CD14-positive monocyte (primary cell): ENCODE results near the gene FGFR1OP2. TPM values are rescaled to one million over a fixed set of nuclear protein-coding genes. Genes with fewer than 3 reads are reported as not detected.
"Not testable (repeated sequence)": the region's sequence is repeated elsewhere in the genome, so short reads cannot be mapped to it uniquely, and the experiment has no call there.

Experiments used
- DNase-seq, 3 donors: peaks; one replicate each; pipeline ENCODE4 v3.0.0-alpha.2; 2011 to 2022
- H2AFZ ChIP-seq: 2 replicates; pipeline ENCODE4 v1.6.0; 2012; ENCODE audit warnings: mild to moderate bottlenecking, low read depth, low read length, inconsistent platforms; ENCODE audit not compliant: insufficient read depth, poor library complexity, severe bottlenecking
- H3K27ac ChIP-seq, 2 donors: 1 replicate in 1 of 2; 2 replicates in 1 of 2; pipeline ENCODE4 v1.5.1; 2012 to 2013; ENCODE audit warnings: low read length in 2 of 2, control low read depth in 1 of 2, inconsistent platforms in 1 of 2, low read depth in 1 of 2, mild to moderate bottlenecking in 1 of 2
- H3K27me3 ChIP-seq, 2 donors: one replicate each; pipeline versions ENCODE4 v1.6.0 to v1.6.1; 2011 to 2013; ENCODE audit warnings: low read length in 2 of 2; ENCODE audit not compliant: control insufficient read depth in 2 of 2, insufficient read depth in 2 of 2
- H3K36me3 ChIP-seq, 2 donors: replicated peaks in 1 of 2; 1 replicate in 1 of 2; 2 replicates in 1 of 2; pipeline versions ENCODE4 v1.5.1 to v1.6.1; 2012 to 2013; ENCODE audit warnings: low read length in 2 of 2, control low read depth in 1 of 2, inconsistent platforms in 1 of 2, mild to moderate bottlenecking in 1 of 2; ENCODE audit not compliant: insufficient read depth in 2 of 2, control insufficient read depth in 1 of 2
- H3K4me1 ChIP-seq, 2 donors: 1 replicate in 1 of 2; 2 replicates in 1 of 2; pipeline versions ENCODE4 v1.5.1 to v1.6.1; 2012 to 2013; ENCODE audit warnings: low read length in 2 of 2, control low read depth in 1 of 2, inconsistent platforms in 1 of 2, mild to moderate bottlenecking in 1 of 2, moderate library complexity in 1 of 2; ENCODE audit not compliant: insufficient read depth in 2 of 2, control insufficient read depth in 1 of 2
- H3K4me2 ChIP-seq: replicated peaks from 2 replicates; pipeline ENCODE3; 2012; ENCODE audit warnings: low read length, moderate library complexity, mild to moderate bottlenecking; ENCODE audit not compliant: poor library complexity, severe bottlenecking; ENCODE audit errors: extremely low read depth
- H3K4me3 ChIP-seq, 3 experiments: fragments of 200-600 bp in 1 of 3; sonication (generic) in 1 of 3; replicated peaks in 1 of 3; 1 replicate in 2 of 3; 2 replicates in 1 of 3; pipeline ENCODE4 v1.5.1; 2011 to 2013; ENCODE audit warnings: low read length in 3 of 3, mild to moderate bottlenecking in 3 of 3, control low read depth in 2 of 3, low read depth in 2 of 3, inconsistent platforms in 1 of 3, moderate library complexity in 1 of 3
- H3K79me2 ChIP-seq: 2 replicates; pipeline ENCODE4 v1.6.0; 2012; ENCODE audit warnings: mild to moderate bottlenecking, control low read depth, inconsistent platforms, low read length, moderate library complexity; ENCODE audit not compliant: insufficient read depth
- H3K9ac ChIP-seq: 2 replicates; pipeline ENCODE4 v1.6.0; 2017; ENCODE audit warnings: low read length, mild to moderate bottlenecking; ENCODE audit not compliant: insufficient read depth, poor library complexity, severe bottlenecking
- H3K9me3 ChIP-seq, 2 donors: replicated peaks in 1 of 2; 1 replicate in 1 of 2; 2 replicates in 1 of 2; pipeline versions ENCODE4 v1.5.1 to v1.6.1; 2012 to 2013; ENCODE audit warnings: low read length in 2 of 2, control low read depth in 1 of 2; ENCODE audit not compliant: control insufficient read depth in 1 of 2, insufficient read depth in 1 of 2
- H4K20me1 ChIP-seq: 2 replicates; pipeline ENCODE4 v1.6.0; 2012; ENCODE audit warnings: mild to moderate bottlenecking, low read length, control low read depth, moderate library complexity; ENCODE audit not compliant: insufficient read depth
- H3K27ac Mint-ChIP-seq, 7 donors: one replicate each; pipeline ENCODE4 v1.8.0; 2020; ENCODE audit warnings: mild to moderate bottlenecking in 7 of 7, mixed read lengths in 7 of 7, moderate library complexity in 6 of 7, inconsistent platforms in 2 of 7
- H3K27me3 Mint-ChIP-seq, 3 donors: one replicate each; pipeline ENCODE4 v1.8.0; 2021 to 2022; ENCODE audit warnings: low read depth in 3 of 3, mild to moderate bottlenecking in 3 of 3, mixed read lengths in 3 of 3, moderate library complexity in 3 of 3, inconsistent platforms in 1 of 3
- H3K36me3 Mint-ChIP-seq, 2 donors: one replicate each; pipeline ENCODE4 v1.8.0; 2020; ENCODE audit warnings: mixed read lengths in 2 of 2, inconsistent platforms in 1 of 2, mild to moderate bottlenecking in 1 of 2
- H3K4me1 Mint-ChIP-seq: one replicate; pipeline ENCODE4 v1.8.0; 2020; ENCODE audit warnings: mild to moderate bottlenecking, mixed read lengths
- H3K4me3 Mint-ChIP-seq, 2 donors: one replicate each; pipeline ENCODE4 v1.8.0; 2020; ENCODE audit warnings: mild to moderate bottlenecking in 2 of 2, mixed read lengths in 2 of 2, moderate library complexity in 1 of 2
- H3K9me3 Mint-ChIP-seq, 7 donors: one replicate each; pipeline ENCODE4 v1.8.0; 2020 to 2022; ENCODE audit warnings: mixed read lengths in 7 of 7, mild to moderate bottlenecking in 6 of 7, moderate library complexity in 6 of 7, inconsistent platforms in 2 of 7
- WGBS: methylation state at CpG from one replicate; pipeline ENCODE4 v1.1.5; 2013; ENCODE audit warnings: missing lambda C conversion rate; ENCODE audit not compliant: insufficient coverage; 5-methylcytosine and 5-hydroxymethylcytosine counted together
- intact Hi-C, 2 donors: fragments of 100-400 bp; cut with micrococcal nuclease; formaldehyde crosslinking; loops; one replicate each; pipeline versions ENCODE4 v1.15.0 to v1.15.1; 2023
- polyA plus RNA-seq, 3 donors: library from polyadenylated mRNA; depleted of rRNA in 1 of 3; unstranded in 2 of 3; stranded (reverse) in 1 of 3; fragments of 300-500 nt in 2 of 3; fragments of >200 nt in 1 of 3; fragmentation: Illumina TruSeq in 2 of 3; gene quantifications; 1 replicate in 2 of 3; 2 replicates in 1 of 3; pipeline ENCODE4 v1.2.3, GENCODE V29; 2012 to 2021
- TF ChIP-seq, protein P1 (sequence below): fragments of 200-600 bp; IDR thresholded peaks from one replicate; pipeline ENCODE4 v1.8.0; 2022; ENCODE audit warnings: antibody characterized with exemption, mild to moderate bottlenecking

The FGFR1OP2 gene
- polyA plus RNA-seq, 3 donors: 29.8 to 68.9 (median 66.4) TPM

DNA sequence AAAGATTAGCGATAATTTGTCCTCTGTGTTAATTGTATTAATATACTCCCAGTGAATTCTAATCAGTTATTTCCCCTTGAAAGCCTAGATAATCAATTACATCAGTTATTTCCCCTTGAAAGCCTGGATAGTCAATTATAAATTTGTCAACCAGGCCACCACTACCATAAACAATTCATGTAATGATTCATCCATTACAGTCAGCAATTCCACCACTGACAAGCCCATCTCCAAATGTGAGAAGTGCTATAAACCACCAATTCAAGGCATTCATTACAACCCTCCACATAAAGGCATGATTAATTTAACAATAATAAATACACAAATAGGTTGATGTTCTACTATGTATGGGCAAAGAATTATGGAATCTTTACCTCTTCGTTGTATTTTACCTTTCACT is 41.4 kb upstream of the FGFR1OP2 start:
- no peak overlapping the region for H3K9ac ChIP-seq
- intact Hi-C loops: no loop called here
- Mint-ChIP-seq H3K27ac (no peak overlapping the region), H3K27me3 (peaks cover 0 to 2% (median 0%) of the 10 kb centered on the region in 3 donors), H3K9me3 (peaks cover 0 to 7% (median 0%) of the 10 kb centered on the region in 7 donors), H3K36me3 (peaks cover 31 to 42% of the 10 kb centered on the region in 2 donors), H3K4me3 (no peak overlapping the region), H3K4me1 (no peaks in the 10 kb centered on the region)
- H3K27me3 ChIP-seq: no peaks in the 10 kb centered on the region
- peaks cover 0 to 3% of the 10 kb centered on the region in 2 donors for H3K9me3 ChIP-seq
- WGBS: no CpG with 5 or more reads among the region's 2 CpGs
- no peak for DNase-seq
- no peaks in the 10 kb centered on the region for H3K4me1 ChIP-seq
- H3K27ac ChIP-seq: no peak overlapping the region
- H3K4me3 ChIP-seq: no peak overlapping the region
- TF ChIP-seq, protein P1, sequence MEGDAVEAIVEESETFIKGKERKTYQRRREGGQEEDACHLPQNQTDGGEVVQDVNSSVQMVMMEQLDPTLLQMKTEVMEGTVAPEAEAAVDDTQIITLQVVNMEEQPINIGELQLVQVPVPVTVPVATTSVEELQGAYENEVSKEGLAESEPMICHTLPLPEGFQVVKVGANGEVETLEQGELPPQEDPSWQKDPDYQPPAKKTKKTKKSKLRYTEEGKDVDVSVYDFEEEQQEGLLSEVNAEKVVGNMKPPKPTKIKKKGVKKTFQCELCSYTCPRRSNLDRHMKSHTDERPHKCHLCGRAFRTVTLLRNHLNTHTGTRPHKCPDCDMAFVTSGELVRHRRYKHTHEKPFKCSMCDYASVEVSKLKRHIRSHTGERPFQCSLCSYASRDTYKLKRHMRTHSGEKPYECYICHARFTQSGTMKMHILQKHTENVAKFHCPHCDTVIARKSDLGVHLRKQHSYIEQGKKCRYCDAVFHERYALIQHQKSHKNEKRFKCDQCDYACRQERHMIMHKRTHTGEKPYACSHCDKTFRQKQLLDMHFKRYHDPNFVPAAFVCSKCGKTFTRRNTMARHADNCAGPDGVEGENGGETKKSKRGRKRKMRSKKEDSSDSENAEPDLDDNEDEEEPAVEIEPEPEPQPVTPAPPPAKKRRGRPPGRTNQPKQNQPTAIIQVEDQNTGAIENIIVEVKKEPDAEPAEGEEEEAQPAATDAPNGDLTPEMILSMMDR: no peak
- no peaks in the 10 kb centered on the region for H3K79me2 ChIP-seq
- no peaks in the 10 kb centered on the region for H4K20me1 ChIP-seq
- no peak overlapping the region for H3K4me2 ChIP-seq
- peaks cover 0 to 19% of the 10 kb centered on the region in 2 donors for H3K36me3 ChIP-seq
- no peak overlapping the region for H2AFZ ChIP-seq

DNA sequence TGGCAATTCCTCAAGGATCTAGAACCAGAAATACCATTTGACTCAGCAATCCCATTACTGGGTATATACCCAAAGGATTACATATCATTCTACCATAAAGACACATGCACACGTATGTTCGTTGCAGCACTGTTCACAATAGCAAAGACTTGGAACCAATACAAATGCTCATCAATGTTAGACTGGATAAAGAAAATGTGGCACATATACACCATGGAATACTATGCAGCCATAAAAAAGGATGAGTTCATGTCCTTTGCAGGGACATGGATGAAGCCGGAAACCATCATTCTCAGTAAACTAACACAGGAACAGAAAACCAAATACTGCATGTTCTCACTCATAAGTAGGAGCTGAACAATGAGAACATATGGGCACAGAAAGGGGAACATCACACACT is 34.9 kb upstream of the FGFR1OP2 start:
- DNase-seq, H3K4me2 ChIP-seq, H4K20me1 ChIP-seq, H3K9ac ChIP-seq, intact Hi-C loops, H3K79me2 ChIP-seq, H3K4me1 Mint-ChIP-seq, H2AFZ ChIP-seq, H3K4me3 Mint-ChIP-seq, H3K27me3 ChIP-seq, H3K4me1 ChIP-seq, H3K9me3 ChIP-seq, H3K27me3 Mint-ChIP-seq, H3K27ac ChIP-seq, H3K4me3 ChIP-seq, H3K27ac Mint-ChIP-seq: not testable (repeated sequence)
- peaks cover 75 to 88% of the 10 kb centered on the region in 2 donors for H3K36me3 Mint-ChIP-seq
- WGBS: no CpG with 5 or more reads among the region's 3 CpGs
- H3K9me3 Mint-ChIP-seq: peaks cover 2 to 11% (median 7%) of the 10 kb centered on the region in 7 donors
- H3K36me3 ChIP-seq: peaks cover 28 to 65% of the 10 kb centered on the region in 2 donors
